Neuronal stem cell (in vitro differentiated cells): ENCODE measurements around the gene ERCC6L2.

Experiments used
- DNase-seq: peaks from one replicate; pipeline ENCODE4 v3.0.0-alpha.2; 2013; ENCODE audit warnings: low spot score
- H2AFZ ChIP-seq: one replicate; pipeline ENCODE4 v1.6.1; 2013; ENCODE audit warnings: mild to moderate bottlenecking, low read length, inconsistent platforms
- H2AK5ac ChIP-seq: 2 replicates; pipeline ENCODE4 v1.6.1; 2013; ENCODE audit warnings: low read depth, mild to moderate bottlenecking, inconsistent platforms, low read length, moderate library complexity, mixed read lengths
- H2BK120ac ChIP-seq: 2 replicates; pipeline ENCODE4 v1.6.1; 2013; ENCODE audit warnings: low read depth, mild to moderate bottlenecking, inconsistent platforms, low read length, moderate library complexity, mixed read lengths
- H2BK12ac ChIP-seq: one replicate; pipeline ENCODE4 v1.6.1; 2013; ENCODE audit warnings: low read length, inconsistent platforms
- H2BK15ac ChIP-seq: 2 replicates; pipeline ENCODE4 v1.6.1; 2013; ENCODE audit warnings: mild to moderate bottlenecking, low read length, inconsistent platforms, mixed read lengths
- H2BK5ac ChIP-seq: one replicate; pipeline ENCODE4 v1.6.1; 2013; ENCODE audit warnings: inconsistent platforms, mild to moderate bottlenecking, low read length, moderate library complexity
- H3K14ac ChIP-seq: one replicate; pipeline ENCODE4 v1.6.1; 2013; ENCODE audit warnings: low read length, inconsistent platforms
- H3K18ac ChIP-seq: 2 replicates; pipeline ENCODE4 v1.6.1; 2013; ENCODE audit warnings: low read length, inconsistent platforms
- H3K23ac ChIP-seq: 2 replicates; pipeline ENCODE4 v1.6.1; 2013; ENCODE audit warnings: low read depth, mild to moderate bottlenecking, mixed read lengths, low read length, inconsistent platforms; ENCODE audit not compliant: poor library complexity
- H3K27ac ChIP-seq: replicated peaks from 3 replicates; pipeline ENCODE4 v1.5.1; 2013; ENCODE audit warnings: low read length, inconsistent platforms
- H3K27me3 ChIP-seq, 3 experiments: 2 replicates each; pipeline ENCODE4 v1.6.1; 2013; ENCODE audit warnings: low read length in 3 of 3, mild to moderate bottlenecking in 2 of 3, inconsistent platforms in 1 of 3, low read depth in 1 of 3, mixed read lengths in 1 of 3, moderate library complexity in 1 of 3; ENCODE audit not compliant: control insufficient read depth in 3 of 3, insufficient read depth in 3 of 3
- H3K36me3 ChIP-seq, 2 donors: replicated peaks in 1 of 2; 2 replicates each; pipeline ENCODE4 v1.6.1; 2013; ENCODE audit warnings: low read length in 2 of 2; ENCODE audit not compliant: control insufficient read depth in 2 of 2, insufficient read depth in 2 of 2
- H3K4ac ChIP-seq: 2 replicates; pipeline ENCODE4 v1.6.1; 2013; ENCODE audit warnings: inconsistent platforms, mild to moderate bottlenecking, low read length, moderate library complexity
- H3K4me1 ChIP-seq, 2 donors: 1 replicate in 1 of 2; 2 replicates in 1 of 2; pipeline ENCODE4 v1.6.1; 2013; ENCODE audit warnings: low read length in 2 of 2, low read depth in 1 of 2; ENCODE audit not compliant: control insufficient read depth in 2 of 2, insufficient read depth in 1 of 2
- H3K4me2 ChIP-seq: one replicate; pipeline ENCODE4 v1.6.1; 2013; ENCODE audit warnings: mild to moderate bottlenecking, low read length, inconsistent platforms; ENCODE audit not compliant: insufficient read depth, poor library complexity, severe bottlenecking
- H3K4me3 ChIP-seq, 2 donors: 2 replicates each; pipeline ENCODE4 v1.5.1; 2013; ENCODE audit warnings: low read length in 2 of 2, mild to moderate bottlenecking in 2 of 2, inconsistent platforms in 1 of 2, moderate library complexity in 1 of 2
- H3K79me1 ChIP-seq: one replicate; pipeline ENCODE4 v1.6.1; 2013; ENCODE audit warnings: low read depth, mild to moderate bottlenecking, inconsistent platforms, low read length, moderate library complexity
- H3K9ac ChIP-seq: one replicate; pipeline ENCODE4 v1.6.1; 2013; ENCODE audit warnings: mild to moderate bottlenecking, low read depth, low read length, inconsistent platforms; ENCODE audit not compliant: poor library complexity
- H3K9me3 ChIP-seq, 2 donors: replicated peaks in 1 of 2; 2 replicates each; pipeline versions ENCODE3 to v1.6.1; 2013; ENCODE audit warnings: low read length in 2 of 2, mild to moderate bottlenecking in 2 of 2, inconsistent platforms in 1 of 2, low read depth in 1 of 2, mixed read lengths in 1 of 2, moderate library complexity in 1 of 2; ENCODE audit not compliant: control insufficient read depth in 2 of 2, insufficient read depth in 1 of 2
- H4K8ac ChIP-seq: one replicate; pipeline ENCODE4 v1.6.1; 2013; ENCODE audit warnings: low read depth, mild to moderate bottlenecking, inconsistent platforms, low read length, moderate library complexity
- H4K91ac ChIP-seq: one replicate; pipeline ENCODE4 v1.6.1; 2013; ENCODE audit warnings: low read length, low read depth, mild to moderate bottlenecking, inconsistent platforms; ENCODE audit not compliant: poor library complexity
- WGBS, 2 donors: extraction: QIAGEN DNeasy Blood & Tissue Kit; methylation state at CpG; one replicate each; pipeline ENCODE4 v1.1.7; 2013; ENCODE audit warnings: missing lambda C conversion rate in 2 of 2, mixed read lengths in 1 of 2; ENCODE audit not compliant: insufficient read length in 2 of 2, insufficient replicate concordance in 1 of 2; ENCODE audit errors: extremely low coverage in 2 of 2; 5-methylcytosine and 5-hydroxymethylcytosine counted together

The ERCC6L2 gene

GRCh38 chr9:95857124-95857523 lies 18.4 kb upstream of the ERCC6L2 start:
- Histone ChIP-seq H4K8ac (no peak overlapping the region), H2BK5ac (no peak overlapping the region), H2AFZ (no peak overlapping the region), H3K27me3 (no peaks in the 10 kb centered on the region), H3K23ac (no peak overlapping the region), H3K36me3 (no peaks in the 10 kb centered on the region), H3K9me3 (peaks cover 0 to 3% of the 10 kb centered on the region in 2 donors), H2AK5ac (no peak overlapping the region), H3K14ac (no peak overlapping the region), H3K18ac (no peak overlapping the region), H2BK15ac (no peak overlapping the region), H3K4me2 (no peak overlapping the region), H3K79me1 (peaks cover 2% of the 10 kb centered on the region), H3K4me1 (peaks cover 0 to 2% of the 10 kb centered on the region in 2 donors), H3K4ac (no peak overlapping the region), H3K4me3 (no peak overlapping the region), H3K27ac (no peak overlapping the region), H4K91ac (no peak overlapping the region), H2BK120ac (no peak overlapping the region), H3K9ac (no peak overlapping the region), H2BK12ac (no peak overlapping the region)
- WGBS, 2 donors, result no CpG with 5 or more reads among the region's 2 CpGs
- no peak for DNase-seq

DNA sequence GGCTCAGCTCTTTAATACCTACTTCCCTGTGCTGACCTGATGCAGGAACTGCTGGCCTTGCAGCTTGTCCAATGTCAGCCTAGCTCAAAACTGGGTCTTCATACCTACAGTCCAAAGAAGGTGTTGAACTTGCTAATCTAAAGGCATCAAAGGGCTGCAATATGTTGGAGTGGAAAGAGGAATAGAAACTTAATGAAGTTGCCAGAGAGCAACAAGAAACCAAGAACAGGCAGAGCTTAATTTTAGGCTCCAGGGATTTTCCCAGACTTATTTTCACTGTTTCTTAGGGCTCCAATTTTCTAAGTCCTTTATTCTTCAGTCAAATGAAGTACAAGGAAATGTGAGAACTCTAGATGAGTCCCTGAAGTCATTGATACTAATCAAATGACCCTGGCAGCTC lies 17.6 kb upstream of the ERCC6L2 start:
- Histone ChIP-seq H3K4me2 (no peak overlapping the region), H3K4me1 (no peaks in the 10 kb centered on the region), H3K4me3 (no peak overlapping the region), H3K9me3 (peaks cover 0 to 11% of the 10 kb centered on the region in 2 donors), H2BK12ac (no peak overlapping the region), H3K27ac (no peak overlapping the region), H2BK15ac (no peak overlapping the region), H2AK5ac (no peak overlapping the region), H3K9ac (no peak overlapping the region), H2BK5ac (no peak overlapping the region), H2AFZ (no peak overlapping the region), H4K8ac (no peak overlapping the region), H3K4ac (no peak overlapping the region), H4K91ac (no peak overlapping the region), H3K18ac (no peak overlapping the region), H3K36me3 (no peaks in the 10 kb centered on the region), H3K14ac (no peak overlapping the region), H3K79me1 (peaks cover 2% of the 10 kb centered on the region), H2BK120ac (no peak overlapping the region), H3K27me3 (no peaks in the 10 kb centered on the region), H3K23ac (no peak overlapping the region)
- no peak for DNase-seq

GRCh38 chr9:95862343-95862742 lies 13.1 kb upstream of the ERCC6L2 start:
- no peak overlapping the region for H3K9ac ChIP-seq
- H4K8ac ChIP-seq, result no peak overlapping the region
- no peak overlapping the region for H2BK120ac ChIP-seq
- no peak overlapping the region for H3K4me2 ChIP-seq
- no peak overlapping the region for H3K23ac ChIP-seq
- H3K4me3 ChIP-seq, result no peak overlapping the region
- H3K18ac ChIP-seq, result no peak overlapping the region
- H3K9me3 ChIP-seq, result peaks cover 0 to 15% of the 10 kb centered on the region in 2 donors
- no peaks in the 10 kb centered on the region for H3K36me3 ChIP-seq
- no peaks in the 10 kb centered on the region for H3K27me3 ChIP-seq
- H3K4ac ChIP-seq, result no peak overlapping the region
- H2AK5ac ChIP-seq, result no peak overlapping the region
- no peaks in the 10 kb centered on the region for H3K4me1 ChIP-seq
- no peak overlapping the region for H2BK12ac ChIP-seq
- no peak for DNase-seq
- no peak overlapping the region for H4K91ac ChIP-seq
- H3K27ac ChIP-seq, result no peak overlapping the region
- H2BK15ac ChIP-seq, result no peak overlapping the region
- no peak overlapping the region for H2BK5ac ChIP-seq
- peaks cover 2% of the 10 kb centered on the region for H3K79me1 ChIP-seq
- H2AFZ ChIP-seq, result no peak overlapping the region
- H3K14ac ChIP-seq, result no peak overlapping the region

- Histone ChIP-seq H2BK15ac (no peak overlapping the region), H3K36me3 (no peaks in the 10 kb centered on the region), H2BK120ac (no peak overlapping the region), H3K4ac (no peak overlapping the region), H2BK5ac (no peak overlapping the region), H3K9ac (no peak overlapping the region), H2BK12ac (no peak overlapping the region), H4K91ac (no peak overlapping the region), H3K18ac (no peak overlapping the region), H3K27me3 (no peaks in the 10 kb centered on the region), H2AK5ac (no peak overlapping the region), H4K8ac (no peak overlapping the region), H3K4me2 (no peak overlapping the region), H2AFZ (no peak overlapping the region), H3K27ac (no peak overlapping the region), H3K79me1 (no peaks in the 10 kb centered on the region), H3K4me1 (no peaks in the 10 kb centered on the region), H3K14ac (no peak overlapping the region), H3K9me3 (peaks cover 0 to 15% of the 10 kb centered on the region in 2 donors), H3K23ac (no peak overlapping the region), H3K4me3 (no peak overlapping the region)
- no CpG with 5 or more reads among the region's 3 CpGs for WGBS, 2 donors
- no peak for DNase-seq
Measured at GRCh38 chr9:95864852-95865580, 10.5 kb upstream of the ERCC6L2 start.
